Endodermal cell (in vitro differentiated cells): ENCODE data around the gene NXPE3. TPM values are rescaled to one million over a fixed set of nuclear protein-coding genes. Genes with fewer than 3 reads are reported as not detected.

ENCODE experiments used
- DNase-seq: peaks from one replicate; pipeline ENCODE4 v3.0.0-alpha.2; 2017
- H3K27ac ChIP-seq: 2 replicates; pipeline ENCODE4 v1.5.1; 2013; ENCODE audit warnings: mild to moderate bottlenecking, low read depth, low read length, moderate library complexity
- H3K27me3 ChIP-seq: 2 replicates; pipeline ENCODE4 v1.6.1; 2013; ENCODE audit warnings: mild to moderate bottlenecking, low read length, moderate library complexity; ENCODE audit not compliant: insufficient read depth, control insufficient read depth, poor library complexity, severe bottlenecking
- H3K36me3 ChIP-seq: 2 replicates; pipeline ENCODE4 v1.7.0; 2013; ENCODE audit warnings: mild to moderate bottlenecking, low read length, moderate library complexity; ENCODE audit not compliant: control insufficient read depth, insufficient read depth
- H3K4me1 ChIP-seq: one replicate; pipeline ENCODE4 v1.7.0; 2013; ENCODE audit warnings: low read length; ENCODE audit not compliant: control insufficient read depth, insufficient read depth
- H3K4me3 ChIP-seq: 2 replicates; pipeline ENCODE4 v1.5.1; 2013; ENCODE audit warnings: mild to moderate bottlenecking, low read length, moderate library complexity
- H3K9ac ChIP-seq: 2 replicates; pipeline ENCODE4 v1.6.1; 2013; ENCODE audit warnings: mild to moderate bottlenecking, low read length, moderate library complexity; ENCODE audit not compliant: poor library complexity, severe bottlenecking; ENCODE audit errors: extremely low read depth
- H3K9me3 ChIP-seq: 2 replicates; pipeline ENCODE4 v1.6.1; 2013; ENCODE audit warnings: mild to moderate bottlenecking, low read length, moderate library complexity; ENCODE audit not compliant: control insufficient read depth
- H3K27ac Mint-ChIP-seq: 2 replicates; pipeline ENCODE4 v1.8.0; 2020; ENCODE audit warnings: mixed read lengths
- H3K27me3 Mint-ChIP-seq: 2 replicates; pipeline ENCODE4 v1.8.0; 2021; ENCODE audit warnings: mild to moderate bottlenecking, mixed read lengths; ENCODE audit not compliant: insufficient read depth
- H3K36me3 Mint-ChIP-seq: 2 replicates; pipeline ENCODE4 v1.8.0; 2020; ENCODE audit warnings: low read depth, mixed read lengths
- H3K4me1 Mint-ChIP-seq: 2 replicates; pipeline ENCODE4 v1.8.0; 2020; ENCODE audit warnings: mixed read lengths
- H3K4me3 Mint-ChIP-seq: 2 replicates; pipeline ENCODE4 v1.8.0; 2020; ENCODE audit warnings: mild to moderate bottlenecking, moderate library complexity, mixed read lengths
- H3K9me3 Mint-ChIP-seq: 2 replicates; pipeline ENCODE4 v1.8.0; 2020; ENCODE audit warnings: mild to moderate bottlenecking, mixed read lengths
- WGBS, 2 experiments: methylation state at CpG; one replicate each; pipeline versions ENCODE4 v1.1.5 to v1.1.7; 2013; ENCODE audit warnings: missing lambda C conversion rate in 2 of 2, mixed read lengths in 1 of 2; ENCODE audit not compliant: insufficient coverage in 1 of 2, insufficient read length in 1 of 2; 5-methylcytosine and 5-hydroxymethylcytosine counted together
- total RNA-seq, 2 donors: library from RNA; stranded (reverse); fragmentation: NEBNext Ultra II Directional in 1 of 2; extraction: Animal tissue kit (Norgen Biotek cat#: 25700) in 1 of 2; gene quantifications; 2 replicates in 1 of 2; 3 replicates in 1 of 2; pipeline ENCODE4 v1.2.1, GENCODE V29; 2021
- TF ChIP-seq, protein P1 (sequence below): fragments of 200-600 bp; sonication (generic); conservative IDR thresholded peaks from 2 replicates; pipeline ENCODE4 v1.5.0; 2021; ENCODE audit warnings: antibody characterized with exemption, mild to moderate bottlenecking

Gene NXPE3
- total RNA-seq, 2 donors from 2014 or later = 6.9 to 7.7 TPM

DNA sequence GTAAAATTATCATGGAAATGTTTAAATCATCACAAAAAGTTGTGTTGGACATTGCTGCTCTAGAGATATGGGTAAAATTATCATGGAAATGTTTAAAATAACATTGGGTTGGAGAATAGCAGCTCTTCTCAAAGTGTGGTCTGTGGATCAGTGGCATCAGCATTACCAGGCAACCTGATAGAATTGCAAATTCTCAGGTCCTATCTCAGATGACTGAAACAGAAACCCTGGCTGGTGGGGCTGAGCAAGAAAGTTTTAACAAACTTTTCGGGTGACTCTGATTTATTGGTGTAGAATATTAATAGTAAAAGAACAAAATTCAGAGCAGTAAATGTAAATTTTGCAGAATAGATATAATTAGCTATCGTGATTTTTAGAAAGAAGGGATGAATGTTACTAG, 28.9 kb downstream of the NXPE3 start:
- H3K27ac Mint-ChIP-seq = no peak overlapping the region
- H3K9me3 ChIP-seq = no peaks in the 10 kb centered on the region
- DNase-seq = no peak
- no peaks in the 10 kb centered on the region for H3K9me3 Mint-ChIP-seq
- no peak overlapping the region for H3K4me3 Mint-ChIP-seq
- H3K4me1 Mint-ChIP-seq = peaks cover 3% of the 10 kb centered on the region
- no peaks in the 10 kb centered on the region for H3K27me3 Mint-ChIP-seq
- H3K4me1 ChIP-seq = peaks cover 4% of the 10 kb centered on the region
- TF ChIP-seq, protein P1, sequence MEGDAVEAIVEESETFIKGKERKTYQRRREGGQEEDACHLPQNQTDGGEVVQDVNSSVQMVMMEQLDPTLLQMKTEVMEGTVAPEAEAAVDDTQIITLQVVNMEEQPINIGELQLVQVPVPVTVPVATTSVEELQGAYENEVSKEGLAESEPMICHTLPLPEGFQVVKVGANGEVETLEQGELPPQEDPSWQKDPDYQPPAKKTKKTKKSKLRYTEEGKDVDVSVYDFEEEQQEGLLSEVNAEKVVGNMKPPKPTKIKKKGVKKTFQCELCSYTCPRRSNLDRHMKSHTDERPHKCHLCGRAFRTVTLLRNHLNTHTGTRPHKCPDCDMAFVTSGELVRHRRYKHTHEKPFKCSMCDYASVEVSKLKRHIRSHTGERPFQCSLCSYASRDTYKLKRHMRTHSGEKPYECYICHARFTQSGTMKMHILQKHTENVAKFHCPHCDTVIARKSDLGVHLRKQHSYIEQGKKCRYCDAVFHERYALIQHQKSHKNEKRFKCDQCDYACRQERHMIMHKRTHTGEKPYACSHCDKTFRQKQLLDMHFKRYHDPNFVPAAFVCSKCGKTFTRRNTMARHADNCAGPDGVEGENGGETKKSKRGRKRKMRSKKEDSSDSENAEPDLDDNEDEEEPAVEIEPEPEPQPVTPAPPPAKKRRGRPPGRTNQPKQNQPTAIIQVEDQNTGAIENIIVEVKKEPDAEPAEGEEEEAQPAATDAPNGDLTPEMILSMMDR = no peak
- no peaks in the 10 kb centered on the region for H3K27me3 ChIP-seq
- H3K4me3 ChIP-seq = no peak overlapping the region
- no peak overlapping the region for H3K27ac ChIP-seq
- H3K36me3 ChIP-seq = no peaks in the 10 kb centered on the region
- 71 to 86% methylated on average over 1 to 2 of the region's 2 CpGs for WGBS, 2 experiments
- no peak overlapping the region for H3K9ac ChIP-seq
- peaks cover 4% of the 10 kb centered on the region for H3K36me3 Mint-ChIP-seq

DNA sequence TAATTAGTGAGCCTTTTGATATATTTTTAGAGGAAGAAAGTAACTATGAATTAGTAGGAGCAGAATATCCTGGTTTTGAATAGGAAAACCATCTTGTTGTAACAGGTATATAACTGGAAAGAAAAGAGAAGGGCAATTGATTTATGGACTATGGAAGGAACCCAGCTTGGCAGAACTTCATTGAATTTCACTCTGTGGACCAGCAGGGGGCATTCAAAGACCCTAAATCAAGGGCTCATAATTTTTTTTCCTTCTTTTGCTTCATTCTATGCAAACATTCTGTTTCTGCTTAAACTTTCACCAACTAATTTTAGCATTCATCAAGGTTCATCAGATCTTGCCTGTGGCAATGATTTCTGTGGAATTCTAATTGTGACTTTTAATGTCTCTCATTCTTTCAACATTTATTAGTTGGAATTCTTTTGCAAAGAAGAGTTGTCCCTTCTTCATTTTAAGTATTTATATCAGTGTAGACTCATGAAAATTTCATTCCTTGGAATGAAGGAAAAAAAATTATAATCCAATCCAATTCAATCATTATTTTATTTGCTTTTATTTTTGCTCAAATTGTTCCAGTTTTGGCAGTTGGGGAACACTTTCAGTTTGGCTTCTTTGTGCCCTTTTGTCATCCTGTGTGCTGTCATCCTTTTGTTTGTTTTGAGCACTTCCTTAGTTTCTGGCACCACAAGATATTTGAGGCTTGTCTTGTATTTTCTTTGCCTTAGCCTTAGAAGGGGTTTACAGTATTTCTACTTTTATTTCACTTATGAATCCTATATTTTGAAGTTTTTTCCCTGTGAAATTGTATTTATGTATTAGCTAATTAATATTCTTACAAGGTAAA, 30.4 kb downstream of the NXPE3 start:
- no peak overlapping the region for H3K4me3 Mint-ChIP-seq
- Histone ChIP-seq H3K36me3 (no peaks in the 10 kb centered on the region), H3K27me3 (no peaks in the 10 kb centered on the region), H3K27ac (no peak overlapping the region), H3K4me1 (peaks cover 4% of the 10 kb centered on the region), H3K9ac (no peak overlapping the region), H3K4me3 (no peak overlapping the region), H3K9me3 (no peaks in the 10 kb centered on the region)
- H3K27me3 Mint-ChIP-seq = no peaks in the 10 kb centered on the region
- DNase-seq = no peak
- no peaks in the 10 kb centered on the region for H3K36me3 Mint-ChIP-seq
- TF ChIP-seq, protein P1 = peak; percentile 88
- H3K9me3 Mint-ChIP-seq = no peaks in the 10 kb centered on the region
- H3K4me1 Mint-ChIP-seq = peaks cover 3% of the 10 kb centered on the region
- no peak overlapping the region for H3K27ac Mint-ChIP-seq

DNA sequence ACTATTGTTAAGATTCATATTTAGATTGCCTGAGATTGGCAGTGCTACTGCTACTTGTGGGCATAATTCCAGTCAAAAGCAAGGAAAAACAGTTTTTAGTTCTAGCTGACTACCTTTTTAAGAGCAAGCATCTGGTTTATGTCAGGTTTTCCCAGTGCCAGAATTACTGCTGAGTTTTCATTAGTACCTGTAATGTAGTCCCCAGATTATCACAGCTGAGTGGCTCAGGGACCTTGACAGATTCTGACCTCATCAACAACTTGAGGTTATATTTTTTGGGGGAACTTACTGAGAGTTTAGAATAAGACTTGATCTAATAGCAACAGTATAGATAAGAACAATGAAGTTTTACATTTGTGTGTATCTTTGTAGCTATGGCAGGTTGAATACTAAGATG, 31.0 kb downstream of the NXPE3 start:
- no peak overlapping the region for H3K27ac ChIP-seq
- no peak overlapping the region for H3K4me3 ChIP-seq
- DNase-seq = no peak
- no peaks in the 10 kb centered on the region for H3K27me3 ChIP-seq
- no peak overlapping the region for H3K9ac ChIP-seq
- H3K9me3 Mint-ChIP-seq = no peaks in the 10 kb centered on the region
- no peaks in the 10 kb centered on the region for H3K4me1 ChIP-seq
- H3K36me3 Mint-ChIP-seq = no peaks in the 10 kb centered on the region
- no peak overlapping the region for H3K4me3 Mint-ChIP-seq
- TF ChIP-seq, protein P1 = no peak
- H3K4me1 Mint-ChIP-seq = peaks cover 4% of the 10 kb centered on the region
- H3K27me3 Mint-ChIP-seq = no peaks in the 10 kb centered on the region
- H3K36me3 ChIP-seq = no peaks in the 10 kb centered on the region
- H3K9me3 ChIP-seq = no peaks in the 10 kb centered on the region
- no peak overlapping the region for H3K27ac Mint-ChIP-seq
